Measurements from ENCODE around the gene PRSS22. TPM values are rescaled to one million over a fixed set of nuclear protein-coding genes. Genes with fewer than 3 reads are reported as not detected.

The PRSS22 gene
- polyA plus RNA-seq, 1 of the 3 experiments (the other 2 are of a cell fraction), result not detected

- POLR2A ChIA-PET, result no interaction called here
- CTCF ChIA-PET, result interaction anchor here (1.3 to 2.1 kb wide), 2 partner anchors 13 to 17 kb away, joined by 7 to 13 read pairs; no protein-coding TSS in a partner anchor
These were observed 2.4 kb downstream of the PRSS22 start for GRCh38 chr16:2855536-2855935.

More at GRCh38 chr16:2855536-2855935, 2.4 kb downstream of the PRSS22 start:
- H3K27me3 ChIP-seq (ENCODE audit: insufficient read depth), result no peaks in the 10 kb centered on the region; the same call in none of the 2 replicates
- no peak overlapping the region for H2AFZ ChIP-seq (ENCODE audit: low read depth)
- H3K36me3 ChIP-seq (replicated peaks in 1 of 2; ENCODE audit: control insufficient read depth in 1 of 2, insufficient read depth in 2 of 2, low read length in 1 of 2), result no peaks in the 10 kb centered on the region
- H3F3A ChIP-seq (replicated peaks; ENCODE audit: insufficient read depth), result no peaks in the 10 kb centered on the region
- H3K79me2 ChIP-seq (ENCODE audit: insufficient read depth), result no peaks in the 10 kb centered on the region
- no peak overlapping the region for H3K9ac ChIP-seq
- no peak overlapping the region for H3K4me3 ChIP-seq (ENCODE audit: low read depth in 2 of 2, low read length in 1 of 2)
- peaks cover 0 to 6% of the 10 kb centered on the region in 2 experiments; a peak in 1 of 4 replicates for H3K4me1 ChIP-seq (ENCODE audit: control insufficient read depth in 1 of 2, insufficient read depth in 2 of 2, low read depth in 1 of 2, low read length in 1 of 2)
- H3K4me2 ChIP-seq, result no peak overlapping the region
- no peaks in the 10 kb centered on the region for H4K20me1 ChIP-seq (ENCODE audit: insufficient read depth)
- no peak overlapping the region for H3K27ac ChIP-seq (ENCODE audit: low read depth in 2 of 2, low read length in 1 of 2)
- no peaks in the 10 kb centered on the region for H3K9me2 ChIP-seq
- WGBS (ENCODE audit: low lambda C conversion rate), result 76% methylated on average over 5 of the region's 6 CpGs
- TF ChIP-seq TAF1 (IDR thresholded peaks at IDR 0.05; ENCODE audit: borderline replicate concordance, low read depth, low read length) (no peak), FOXJ3 (CRISPR knock-in tag; IDR thresholded peaks at IDR 0.05) (no peak), NFIC (IDR thresholded peaks at IDR 0.05; ENCODE audit: borderline replicate concordance) (no peak), FOSL2 (IDR thresholded peaks at IDR 0.05; ENCODE audit: borderline replicate concordance, low read depth) (no peak), POLR2AphosphoS5 (IDR thresholded peaks at IDR 0.05; ENCODE audit: low read depth, low read length) (no peak), CHD2 (IDR thresholded peaks at IDR 0.05; ENCODE audit: low read length, partially characterized antibody) (no peak), ELF1 (IDR thresholded peaks at IDR 0.05) (no peak), CTCF (IDR thresholded peaks at IDR 0.05) (no peak), TEAD4 (IDR thresholded peaks at IDR 0.05; ENCODE audit: borderline replicate concordance, insufficient read depth) (no peak), EP300 (IDR thresholded peaks at IDR 0.05; ENCODE audit: borderline replicate concordance in 1 of 2, low read depth in 1 of 2, low read length in 1 of 2) (no peak), RAD21 (IDR thresholded peaks at IDR 0.05; ENCODE audit: low read length) (no peak), NRF1 (IDR thresholded peaks at IDR 0.05; ENCODE audit: low read depth, low read length) (no peak)
- TF ChIP-seq, protein P1, sequence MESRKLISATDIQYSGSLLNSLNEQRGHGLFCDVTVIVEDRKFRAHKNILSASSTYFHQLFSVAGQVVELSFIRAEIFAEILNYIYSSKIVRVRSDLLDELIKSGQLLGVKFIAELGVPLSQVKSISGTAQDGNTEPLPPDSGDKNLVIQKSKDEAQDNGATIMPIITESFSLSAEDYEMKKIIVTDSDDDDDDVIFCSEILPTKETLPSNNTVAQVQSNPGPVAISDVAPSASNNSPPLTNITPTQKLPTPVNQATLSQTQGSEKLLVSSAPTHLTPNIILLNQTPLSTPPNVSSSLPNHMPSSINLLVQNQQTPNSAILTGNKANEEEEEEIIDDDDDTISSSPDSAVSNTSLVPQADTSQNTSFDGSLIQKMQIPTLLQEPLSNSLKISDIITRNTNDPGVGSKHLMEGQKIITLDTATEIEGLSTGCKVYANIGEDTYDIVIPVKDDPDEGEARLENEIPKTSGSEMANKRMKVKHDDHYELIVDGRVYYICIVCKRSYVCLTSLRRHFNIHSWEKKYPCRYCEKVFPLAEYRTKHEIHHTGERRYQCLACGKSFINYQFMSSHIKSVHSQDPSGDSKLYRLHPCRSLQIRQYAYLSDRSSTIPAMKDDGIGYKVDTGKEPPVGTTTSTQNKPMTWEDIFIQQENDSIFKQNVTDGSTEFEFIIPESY (IDR thresholded peaks at IDR 0.05; ENCODE audit: borderline replicate concordance, low read depth), result no peak
- TF ChIP-seq, protein P2, sequence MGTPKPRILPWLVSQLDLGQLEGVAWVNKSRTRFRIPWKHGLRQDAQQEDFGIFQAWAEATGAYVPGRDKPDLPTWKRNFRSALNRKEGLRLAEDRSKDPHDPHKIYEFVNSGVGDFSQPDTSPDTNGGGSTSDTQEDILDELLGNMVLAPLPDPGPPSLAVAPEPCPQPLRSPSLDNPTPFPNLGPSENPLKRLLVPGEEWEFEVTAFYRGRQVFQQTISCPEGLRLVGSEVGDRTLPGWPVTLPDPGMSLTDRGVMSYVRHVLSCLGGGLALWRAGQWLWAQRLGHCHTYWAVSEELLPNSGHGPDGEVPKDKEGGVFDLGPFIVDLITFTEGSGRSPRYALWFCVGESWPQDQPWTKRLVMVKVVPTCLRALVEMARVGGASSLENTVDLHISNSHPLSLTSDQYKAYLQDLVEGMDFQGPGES (IDR thresholded peaks at IDR 0.05; ENCODE audit: low read depth, low read length), result no peak
- peak; percentile 21 for DNase-seq
- H3K9me3 ChIP-seq, result 0 out of 2 replicates have a peak, but pooled peaks cover 6% of the 10 kb centered on the region

Measured in SK-N-SH (cell line).